Stimulated activated CD4-positive, alpha-beta T cell treated with anti-CD3 and anti-CD28 coated beads, Interleukin-2, amount 100 ng/mL, for 4 hours (primary cell): ENCODE results near the gene CYP27A1.
"Not testable (repeated sequence)": the region's sequence is repeated elsewhere in the genome, so short reads cannot be mapped to it uniquely, and the experiment has no call there.

Source experiments
- DNase-seq: peaks from one replicate; pipeline ENCODE4 v3.0.0-alpha.2; 2020; ENCODE audit warnings: low read depth

CYP27A1 gene

DNA sequence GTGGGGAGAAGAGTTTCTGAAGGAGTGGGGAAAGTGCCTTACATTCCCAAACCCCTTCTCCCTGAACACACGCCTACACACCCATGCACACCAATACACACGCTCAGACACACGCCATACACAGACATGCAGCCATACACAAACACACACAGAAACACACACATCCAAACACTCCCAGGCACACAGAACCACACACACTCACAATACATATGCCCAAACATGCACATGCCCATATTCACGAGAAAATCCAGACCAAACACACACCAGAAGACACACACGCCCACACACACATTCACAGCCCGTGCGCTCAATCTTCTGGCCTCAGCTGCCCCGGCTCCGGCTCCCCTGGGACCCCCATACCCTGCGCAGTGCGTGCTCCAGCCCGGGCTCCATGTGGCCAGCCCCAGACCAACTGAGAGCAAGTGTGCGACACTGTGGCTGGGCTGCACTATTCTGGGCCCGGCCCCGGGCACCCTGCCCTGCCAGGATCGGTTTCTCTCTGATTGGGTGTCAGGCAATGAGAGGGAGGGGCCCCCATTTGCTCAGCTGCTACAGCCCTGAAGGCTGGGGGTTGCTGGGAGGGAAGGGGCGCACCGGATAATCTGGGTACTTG is 49.5 kb downstream of the CYP27A1 start, which contains the start of gene PRKAG3:
PRKAG3 (minus strand) TSS at position 426 of the 613 bp plus-strand sequence.
- no peak for DNase-seq

DNA sequence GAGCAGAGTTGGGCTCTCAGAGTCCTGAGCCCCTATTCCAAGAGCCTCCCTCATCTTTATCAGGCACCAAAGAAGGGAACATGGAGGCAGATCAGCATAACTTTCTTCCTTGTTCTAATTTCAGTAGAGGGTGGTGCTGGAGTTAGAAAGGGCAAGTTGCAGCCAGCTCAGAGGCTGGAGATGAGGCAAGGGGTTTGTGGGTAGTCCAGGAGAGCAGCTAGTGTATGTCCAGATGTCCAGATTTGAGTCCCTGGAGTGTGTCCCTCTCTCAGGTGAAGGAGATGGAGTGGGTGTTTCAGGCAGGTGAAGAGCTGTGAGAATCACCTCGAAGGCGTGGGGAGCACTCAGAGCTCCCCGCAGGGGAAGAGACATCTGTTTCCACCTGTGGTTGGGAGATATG is 50.1 kb downstream of the CYP27A1 start:
- no peak for DNase-seq

DNA sequence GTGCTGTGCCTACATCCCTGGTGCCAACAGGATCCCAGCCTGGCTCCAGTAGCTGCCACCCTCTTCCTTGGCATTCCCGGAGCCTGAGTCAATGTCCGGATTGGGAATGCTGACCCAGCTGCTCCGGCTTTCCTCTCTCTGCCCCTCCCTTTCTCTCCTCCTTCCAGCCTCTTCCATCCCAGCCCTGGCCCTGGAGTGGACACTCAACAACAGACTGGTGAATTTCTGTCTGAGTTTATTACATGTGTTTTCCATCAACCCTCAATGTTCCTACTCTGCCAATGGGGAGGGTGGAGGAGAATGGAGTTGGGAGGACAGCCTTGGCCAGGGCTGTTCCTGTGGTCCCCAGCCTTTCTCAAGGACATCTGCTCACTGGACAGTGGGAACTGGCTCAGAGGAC is 50.6 kb downstream of the CYP27A1 start:
- DNase-seq = no peak

DNA sequence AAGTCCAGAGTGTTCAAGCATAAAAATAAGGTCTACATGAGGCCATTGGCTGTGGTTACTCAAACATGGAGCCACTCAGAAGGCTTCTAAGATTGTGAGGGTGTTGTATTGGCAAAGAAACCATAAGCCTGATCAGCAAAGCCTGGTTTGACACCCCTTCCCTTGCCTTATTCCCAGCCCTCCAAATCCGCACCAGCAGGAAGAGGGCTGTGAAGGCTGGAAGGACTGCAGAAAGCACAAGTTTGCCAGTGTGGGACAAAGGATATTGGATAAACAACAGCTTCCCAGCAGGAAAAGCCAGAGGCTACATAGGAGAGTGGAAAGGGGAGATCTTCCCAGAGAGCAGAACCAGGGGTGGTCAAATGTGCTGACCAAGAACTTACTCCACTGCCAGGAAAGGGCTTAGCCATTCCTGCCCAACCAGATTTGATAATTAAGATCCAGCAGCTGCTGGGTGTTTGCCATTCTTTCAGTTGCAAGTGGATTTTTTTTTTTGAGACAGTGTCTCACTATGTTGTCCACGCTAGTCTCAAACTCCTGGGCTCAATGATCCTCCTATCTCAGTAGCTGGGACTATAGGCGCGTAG is 51.2 kb downstream of the CYP27A1 start:
- DNase-seq = no peak

DNA sequence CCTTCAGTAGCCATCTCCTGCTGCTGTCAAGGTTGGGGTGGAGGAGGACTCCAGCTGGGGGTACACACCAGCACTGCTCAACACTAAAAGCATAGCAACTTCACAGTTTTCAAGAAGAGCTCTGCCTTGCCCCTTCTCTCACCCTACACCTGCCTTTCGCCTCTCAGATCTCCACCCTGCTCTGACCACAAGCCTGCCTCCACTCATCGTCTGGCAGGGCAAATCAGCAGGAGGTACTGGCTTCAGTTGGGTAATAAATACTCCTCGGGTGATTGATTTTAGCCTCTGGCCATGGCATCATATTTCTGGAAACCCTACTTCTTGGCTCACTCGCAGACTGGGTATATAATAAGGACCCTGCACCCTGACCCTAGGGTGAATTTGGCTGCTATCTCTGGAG is 52.7 kb downstream of the CYP27A1 start:
- DNase-seq = no peak

DNA sequence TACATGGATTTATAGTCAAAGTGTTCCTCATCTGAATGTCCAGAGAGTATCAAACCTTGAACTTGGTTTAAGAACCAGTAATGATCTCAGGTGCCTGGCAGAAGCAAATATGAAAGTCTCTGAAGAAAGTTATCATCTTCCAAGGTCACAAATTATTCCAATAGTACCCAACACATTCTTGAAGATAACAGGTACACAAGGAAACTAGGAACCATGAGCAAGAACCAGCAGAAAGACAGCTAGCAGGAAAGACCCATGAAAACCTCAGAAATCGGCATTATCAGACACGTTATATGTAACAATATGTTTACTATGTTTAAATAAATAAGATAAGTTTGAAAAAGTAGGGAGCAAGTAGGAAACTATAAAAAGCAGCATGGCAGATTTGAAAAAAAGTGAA is 55.5 kb downstream of the CYP27A1 start:
- no peak for DNase-seq

DNA sequence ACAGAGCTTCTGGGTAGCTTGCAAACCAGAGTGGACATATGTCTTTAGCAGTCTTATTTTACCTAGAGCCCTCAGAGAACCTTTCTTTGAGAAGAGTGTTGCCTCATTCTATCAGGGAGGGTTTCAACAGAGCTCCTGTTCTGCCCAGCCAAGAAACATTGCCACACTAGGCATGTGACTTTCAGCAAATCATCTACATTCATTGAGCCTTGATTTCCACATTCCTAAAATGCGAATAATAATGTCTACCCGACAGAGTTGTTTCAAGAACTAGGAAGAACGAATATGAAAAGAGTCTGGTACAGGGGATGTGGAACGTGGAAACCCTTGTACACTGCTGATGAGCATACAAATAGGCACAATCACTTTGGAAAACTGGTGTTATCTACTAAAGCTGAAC is 57.5 kb downstream of the CYP27A1 start:
- DNase-seq = no peak

DNA sequence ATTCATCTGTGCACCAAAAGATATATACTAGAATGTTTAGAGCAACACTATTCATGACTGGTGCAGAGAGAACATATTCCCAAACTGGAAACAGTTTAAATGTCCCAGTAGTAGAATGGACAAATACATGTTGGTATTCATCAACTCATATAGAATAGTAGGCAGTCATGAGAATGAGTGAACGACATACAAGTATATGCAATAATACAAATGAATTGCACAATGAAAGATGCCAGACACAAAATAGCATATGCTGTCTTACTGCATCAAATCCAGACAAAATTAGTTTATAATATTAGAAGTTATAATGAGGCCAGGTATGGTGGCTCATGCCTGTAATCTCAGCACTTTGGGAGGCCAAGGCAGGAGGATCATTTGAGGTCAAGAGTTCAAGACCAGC is 57.9 kb downstream of the CYP27A1 start:
- no peak for DNase-seq

DNA sequence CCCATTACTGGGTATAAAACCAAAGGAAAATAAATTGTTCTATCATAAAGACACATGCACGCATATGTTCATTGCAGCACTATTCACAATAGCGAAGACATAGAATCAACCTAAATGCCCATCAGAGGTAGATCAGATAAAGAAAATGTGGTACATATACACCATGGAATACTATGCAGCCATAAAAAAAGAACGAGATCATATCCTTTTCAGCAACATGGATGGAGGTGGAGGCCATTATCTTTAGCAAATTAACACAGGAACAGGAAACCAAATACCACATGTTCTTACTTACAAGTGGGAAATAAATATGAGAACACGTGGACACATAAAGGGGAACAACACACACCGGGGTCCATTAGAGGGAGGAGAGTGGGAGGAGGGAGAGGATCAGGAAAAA is 62.4 kb downstream of the CYP27A1 start:
- DNase-seq = not testable (repeated sequence)

DNA sequence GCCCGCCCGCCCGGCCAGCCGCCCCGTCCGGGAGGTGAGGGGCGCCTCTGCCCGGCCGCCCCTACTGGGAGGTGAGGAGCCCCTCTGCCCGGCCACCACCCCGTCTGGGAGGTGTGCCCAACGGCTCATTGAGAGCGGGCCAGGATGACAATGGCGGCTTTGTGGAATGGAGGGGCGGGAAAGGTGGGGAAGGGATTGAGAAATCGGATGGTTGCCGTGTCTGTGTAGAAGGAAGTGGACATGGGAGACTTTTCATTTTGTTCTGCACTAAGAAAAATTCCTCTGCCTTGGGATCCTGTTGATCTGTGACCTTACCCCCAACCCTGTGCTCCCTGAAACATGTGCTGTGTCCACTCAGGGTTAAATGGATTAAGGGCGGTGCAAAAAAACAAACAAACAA is 65.0 kb downstream of the CYP27A1 start:
- DNase-seq = not testable (repeated sequence)

DNA sequence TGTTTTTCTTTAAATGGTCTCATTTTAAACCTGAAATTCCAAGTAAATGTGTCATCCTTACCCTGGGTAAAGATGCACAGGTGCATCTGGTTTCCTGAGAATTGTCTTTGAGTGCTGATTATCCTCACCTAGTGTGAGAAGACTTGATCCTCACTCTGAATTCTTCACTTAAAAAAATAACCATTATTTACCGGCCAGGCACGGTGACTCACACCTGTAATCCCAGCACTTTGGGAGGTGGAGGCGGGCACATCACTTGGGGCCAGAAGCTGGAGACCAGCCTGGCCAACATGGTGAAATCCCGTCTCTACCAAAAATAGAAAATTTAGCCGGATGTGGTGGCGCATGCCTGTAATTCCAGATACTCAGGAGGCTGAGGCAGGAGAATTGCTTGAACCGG is 67.8 kb downstream of the CYP27A1 start:
- no peak for DNase-seq

DNA sequence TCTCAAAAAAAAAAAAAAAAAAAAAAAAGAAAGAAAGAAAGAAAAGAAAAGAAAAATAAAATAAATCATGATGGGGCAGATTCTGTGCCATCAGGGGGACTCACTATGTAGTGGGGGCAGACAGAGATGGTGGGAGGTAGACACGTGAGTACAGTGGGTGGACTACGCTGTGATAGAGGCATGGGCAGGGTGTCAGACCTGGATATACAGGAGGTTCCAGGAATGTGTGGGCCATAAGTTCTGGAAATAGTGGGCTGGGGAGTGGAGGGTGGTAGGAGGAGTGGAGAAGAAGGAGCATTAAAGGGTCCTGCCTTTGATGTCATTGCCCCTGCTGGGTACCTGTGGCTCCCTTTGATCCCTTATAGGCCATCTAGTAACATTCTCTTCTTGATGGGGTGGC is 68.8 kb downstream of the CYP27A1 start:
- DNase-seq = no peak

DNA sequence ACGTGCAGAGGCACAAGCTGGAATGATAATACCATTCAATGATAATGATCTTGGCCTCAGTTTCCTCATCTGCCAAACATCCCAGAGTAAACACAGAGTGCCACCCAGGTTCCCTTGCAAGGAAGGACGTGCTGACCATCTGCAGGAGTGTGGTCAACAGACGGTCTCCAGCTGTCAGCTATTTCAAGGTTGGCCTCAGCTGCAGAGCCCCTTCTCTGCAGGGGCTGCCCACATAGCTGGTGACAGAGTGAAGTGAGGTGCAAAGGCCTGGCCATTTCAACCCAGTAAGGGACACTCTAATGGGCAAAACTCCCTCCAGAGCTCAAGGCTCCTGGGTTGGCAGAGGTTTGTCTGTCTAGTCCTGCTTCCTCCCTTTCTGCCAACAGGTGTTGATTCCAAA is 69.3 kb downstream of the CYP27A1 start:
- no peak for DNase-seq

DNA sequence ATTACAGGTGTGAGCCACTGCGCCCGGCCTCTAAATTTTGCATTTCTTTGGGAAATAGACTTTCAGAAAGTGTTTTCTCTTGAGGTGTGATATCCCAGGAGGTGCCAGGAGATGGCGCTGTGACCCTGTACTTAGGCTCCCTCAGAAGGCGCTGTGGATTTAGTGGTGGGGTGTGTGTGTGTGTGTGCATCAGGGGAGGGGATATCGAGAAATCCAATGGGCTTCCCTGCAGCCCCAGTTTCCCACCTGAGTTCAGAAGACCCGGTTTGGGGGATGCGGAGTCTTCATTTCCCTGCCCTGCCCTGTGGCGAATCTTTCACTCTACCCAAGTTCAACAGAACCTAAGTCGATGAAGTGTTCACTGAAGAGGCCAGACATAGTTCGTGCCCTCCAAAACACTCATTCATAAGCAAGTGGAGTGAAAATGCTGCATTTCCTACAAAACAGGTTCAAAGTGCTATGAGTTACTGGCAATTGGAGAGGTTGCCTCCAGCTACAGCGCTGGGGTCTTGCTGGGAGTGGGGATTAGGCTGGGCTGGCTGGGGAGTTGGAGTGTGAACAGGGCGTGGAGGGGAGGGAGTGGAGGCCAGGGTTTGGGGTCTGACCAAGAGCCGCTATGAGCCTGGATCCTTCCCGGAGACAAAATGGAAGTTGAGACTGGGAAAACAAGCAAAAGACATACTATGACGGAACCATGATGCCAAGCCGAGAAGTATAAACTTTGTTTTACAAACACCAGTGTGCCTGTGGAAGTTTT is 71.1 kb downstream of the CYP27A1 start:
- DNase-seq = peak; percentile 50

DNA sequence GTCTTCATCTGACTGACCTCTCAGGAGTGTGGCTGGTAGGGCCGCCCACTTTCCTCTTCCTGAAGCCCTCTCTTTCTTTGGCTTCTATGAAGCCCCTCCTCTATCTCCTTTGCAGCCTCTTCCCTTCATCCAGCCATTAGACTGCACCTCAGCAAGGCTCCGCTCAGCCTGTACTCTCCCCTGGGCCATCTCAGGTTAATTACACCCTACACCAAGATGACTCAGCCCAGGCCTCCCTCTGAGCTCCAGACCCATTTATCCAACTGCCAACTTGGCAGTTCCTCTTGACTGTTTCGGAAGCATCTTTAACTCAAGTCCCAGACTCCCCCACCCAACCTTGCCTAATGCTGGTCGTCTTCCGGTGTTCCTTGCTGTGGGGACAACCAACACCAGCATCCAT is 71.8 kb downstream of the CYP27A1 start:
- no peak for DNase-seq

DNA sequence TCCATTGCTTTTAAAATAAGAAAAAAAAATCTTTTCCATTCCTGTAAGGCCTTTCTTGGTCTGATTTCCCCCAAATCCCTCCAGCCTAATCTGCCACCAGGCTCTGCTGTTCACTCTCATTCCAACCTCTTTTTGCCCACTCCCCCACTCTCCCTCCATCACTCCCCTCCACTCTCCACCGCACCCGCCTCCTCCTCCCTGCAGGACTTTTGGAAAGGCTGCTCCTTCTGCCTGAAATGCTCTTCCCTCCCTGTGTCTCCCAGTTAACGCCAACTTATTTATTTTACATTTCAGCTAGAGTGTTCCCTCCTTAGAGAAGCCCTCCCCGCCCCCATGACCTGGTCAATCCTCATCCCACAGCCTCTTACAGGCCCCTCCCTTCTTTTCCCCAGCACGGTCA is 72.9 kb downstream of the CYP27A1 start:
- no peak for DNase-seq

DNA sequence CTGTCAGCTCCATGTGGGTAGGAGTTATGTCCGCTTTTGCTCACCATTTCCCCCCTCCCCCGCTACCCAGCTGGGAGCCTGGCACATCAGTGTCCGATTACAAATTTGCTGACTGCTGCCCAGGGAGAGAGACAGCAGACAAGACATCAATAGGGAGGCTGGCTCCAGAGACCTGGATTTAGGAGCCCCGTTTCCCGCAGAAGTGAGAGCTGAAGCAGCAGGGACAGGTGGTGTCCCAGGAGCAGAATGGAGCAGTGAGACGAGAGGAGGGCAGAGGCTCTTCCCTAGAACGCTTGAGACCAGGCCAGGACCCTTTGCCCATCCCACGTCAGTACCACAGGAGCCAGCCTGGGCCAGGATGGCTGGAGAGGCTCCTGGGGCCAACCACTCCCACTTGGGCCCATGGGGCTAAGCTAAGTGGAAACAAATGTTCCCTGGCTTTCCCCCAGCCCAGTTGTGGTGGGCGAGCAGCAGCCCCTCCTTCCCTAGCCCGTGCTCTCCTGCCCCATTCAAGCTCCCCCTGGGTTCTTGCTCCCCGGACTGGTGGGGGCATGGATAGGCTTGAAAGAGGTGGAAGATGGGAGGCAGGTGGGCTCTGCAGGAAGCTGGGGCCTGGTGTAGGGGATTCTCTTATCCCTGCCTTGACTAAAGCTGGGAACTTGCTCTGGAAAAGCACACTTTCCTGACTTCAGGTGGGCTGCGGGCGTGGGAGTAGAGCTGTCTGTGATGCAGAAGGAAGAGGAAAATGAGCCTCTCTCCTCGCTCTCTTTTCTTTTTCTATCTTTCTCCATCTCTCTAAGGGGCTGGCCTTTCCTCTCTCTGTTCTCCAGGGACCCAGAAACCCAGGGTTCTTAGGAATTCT is 73.6 kb downstream of the CYP27A1 start:
- DNase-seq = no peak

DNA sequence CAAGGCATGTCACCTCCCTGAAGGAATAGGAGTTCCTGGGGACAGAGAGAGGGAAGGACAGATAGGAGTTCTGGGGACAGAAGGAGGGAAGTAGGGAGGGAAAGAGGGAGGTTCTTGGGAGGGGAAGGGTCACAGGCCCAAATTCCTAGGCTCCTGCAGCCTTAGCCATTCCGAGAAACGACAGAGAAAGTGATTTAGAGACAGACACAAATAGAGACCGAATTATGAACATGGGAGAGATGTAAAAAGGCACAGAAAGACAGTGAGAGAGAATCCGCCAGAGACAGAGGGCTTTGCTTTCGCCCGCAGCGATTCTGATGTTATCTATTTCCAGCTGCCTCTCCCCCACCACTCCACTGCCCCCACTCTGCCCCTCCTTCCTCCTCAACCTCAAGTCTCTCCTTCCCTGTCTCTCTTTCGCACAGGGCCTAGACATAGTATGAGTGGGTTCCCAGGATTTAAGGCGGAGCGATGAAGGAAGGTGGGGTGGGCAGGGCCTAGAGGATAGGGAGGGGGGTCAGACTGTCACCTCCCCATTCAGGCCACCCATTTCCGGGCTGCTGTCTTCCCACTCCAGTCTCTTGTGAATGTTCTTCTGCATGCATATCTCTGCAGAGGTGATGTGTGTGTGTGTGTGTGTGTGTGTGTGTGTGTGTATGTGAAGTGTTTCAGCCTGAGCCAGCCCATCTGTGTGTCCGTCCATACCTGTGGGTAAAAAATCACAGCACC is 74.4 kb downstream of the CYP27A1 start:
- no peak for DNase-seq

DNA sequence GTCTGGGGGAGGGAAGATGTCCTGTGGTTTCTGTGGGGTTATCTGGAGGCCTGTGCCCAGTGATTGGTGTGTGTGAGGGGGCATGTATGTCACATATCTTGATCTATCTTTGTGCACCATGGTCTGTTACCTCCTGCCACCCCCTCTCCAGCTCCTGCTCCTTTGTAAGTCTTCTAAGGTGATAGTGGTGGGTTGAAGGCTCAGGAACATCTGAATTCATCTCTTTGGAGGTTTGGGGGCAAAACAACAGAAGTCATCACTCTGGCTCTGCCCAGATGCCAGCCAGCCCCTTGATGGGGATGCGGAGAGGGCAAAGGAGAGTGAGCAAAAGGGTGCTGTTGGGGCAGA is 74.9 kb downstream of the CYP27A1 start:
- DNase-seq = no peak

DNA sequence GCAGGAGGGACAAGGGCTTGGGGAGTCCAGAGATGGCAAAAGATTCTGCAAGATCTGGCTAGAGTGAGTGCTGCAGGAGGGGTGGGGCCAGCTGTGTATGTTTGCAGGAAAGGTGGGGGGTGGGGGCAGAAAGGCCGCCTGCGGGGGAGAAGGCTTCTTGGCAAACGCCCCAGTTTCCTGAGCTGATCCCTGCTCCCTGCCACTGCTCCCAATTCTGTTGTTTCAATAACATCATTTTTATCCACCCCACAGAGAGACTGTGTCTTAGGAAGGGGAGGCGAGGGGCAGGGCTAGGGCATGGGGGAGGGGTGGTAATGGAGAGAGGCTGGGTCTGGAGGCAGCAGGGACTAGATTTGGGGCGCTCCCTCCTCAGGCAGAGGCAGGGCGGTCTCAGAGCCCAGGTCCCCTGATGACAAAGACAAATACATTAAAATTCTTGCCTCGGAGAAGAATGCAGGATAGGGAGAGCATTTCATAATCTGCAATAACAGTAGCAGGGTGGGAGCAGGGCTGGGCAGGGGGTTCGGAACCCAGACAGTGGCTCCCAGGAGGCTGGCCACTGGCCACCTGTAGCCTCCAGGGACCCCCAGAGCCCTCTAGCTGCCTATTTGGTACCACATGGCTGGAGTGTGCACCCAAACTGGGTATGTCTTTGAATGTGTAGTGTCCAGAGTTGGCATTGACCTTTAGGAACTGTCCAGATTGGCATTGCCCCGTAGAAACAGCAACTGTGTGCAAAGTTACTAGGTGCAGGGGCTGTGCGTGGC is 75.6 kb downstream of the CYP27A1 start:
- DNase-seq = no peak

DNA sequence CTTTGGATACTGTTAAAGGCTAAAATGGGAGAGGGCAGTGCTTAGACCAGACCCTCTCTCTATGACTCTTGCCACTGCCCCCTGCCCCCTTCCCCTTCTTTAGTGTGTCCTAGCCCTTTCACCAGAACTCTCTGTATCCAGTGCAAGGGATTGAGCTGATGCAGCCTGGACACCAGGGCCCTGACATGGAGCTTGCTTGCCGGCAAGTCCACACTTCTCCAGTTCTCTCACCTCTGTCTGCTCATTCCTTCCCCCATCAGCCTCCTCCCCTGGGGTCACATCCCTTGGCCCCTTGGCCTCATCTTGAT is 76.1 kb downstream of the CYP27A1 start:
- DNase-seq = no peak
